WTC11 (cell line): ENCODE data around the gene RTN4. TPM values are rescaled to one million over a fixed set of nuclear protein-coding genes. Genes with fewer than 3 reads are reported as not detected.

Source experiments
- ATAC-seq: fragments of 200-7000 bp; cut with Tn5 transposase; 2 replicates; pipeline ENCODE4 v1.10.0; 2021; ENCODE audit warnings: mild to moderate bottlenecking, moderate library complexity
- CTCF ChIA-PET: fragments of 300-600 bp; sonication (Branson Sonifier 250); formaldehyde crosslinking; loops from one replicate; lab custom pipeline; 2021; ENCODE audit warnings: antibody characterized with exemption; lab: Charles Lee
- POLR2A ChIA-PET: fragments of 350-600 bp; sonication (Branson Sonifier 250); formaldehyde crosslinking; loops from one replicate; lab custom pipeline; 2021; ENCODE audit warnings: antibody characterized with exemption; lab: Charles Lee
- DNase-seq: peaks from one replicate; pipeline ENCODE4 v3.0.0; 2021; ENCODE audit warnings: low spot score
- H3K27ac Mint-ChIP-seq: 2 replicates; pipeline ENCODE4 v1.8.0; 2021; ENCODE audit warnings: mixed read lengths
- H3K27me3 Mint-ChIP-seq: 2 replicates; pipeline ENCODE4 v1.8.0; 2021; ENCODE audit warnings: low read depth, mild to moderate bottlenecking, moderate library complexity, mixed read lengths
- H3K36me3 Mint-ChIP-seq: 2 replicates; pipeline ENCODE4 v1.8.0; 2021; ENCODE audit warnings: mixed read lengths
- H3K4me1 Mint-ChIP-seq: 2 replicates; pipeline ENCODE4 v1.8.0; 2022; ENCODE audit warnings: mixed read lengths
- H3K4me3 Mint-ChIP-seq: 2 replicates; pipeline ENCODE4 v1.8.0; 2021; ENCODE audit warnings: mild to moderate bottlenecking, moderate library complexity, mixed read lengths
- H3K9me3 Mint-ChIP-seq: 2 replicates; pipeline ENCODE4 v1.8.0; 2021; ENCODE audit warnings: mixed read lengths
- ETV6 ChIP-seq: sonication (generic); formaldehyde crosslinking; IDR thresholded peaks from 2 replicates; pipeline ENCODE4 v1.8.1; 2022; ENCODE audit warnings: mild to moderate bottlenecking, missing genetic modification reagents
- GTF2I ChIP-seq: fragments of 250-450 bp; sonication (Bioruptor Pico); conservative IDR thresholded peaks from 2 replicates; pipeline ENCODE4 v1.4.0; 2021; ENCODE audit warnings: mild to moderate bottlenecking
- MXD4 ChIP-seq: fragments of 250-450 bp; sonication (Bioruptor Pico); IDR thresholded peaks from 2 replicates; pipeline ENCODE4 v1.8.0; 2021; ENCODE audit warnings: mild to moderate bottlenecking, moderate library complexity, borderline replicate concordance
- MYBL2 ChIP-seq: sonication (generic); formaldehyde crosslinking; IDR thresholded peaks from 2 replicates; pipeline ENCODE4 v1.8.1; 2023; ENCODE audit warnings: mild to moderate bottlenecking, moderate library complexity, missing genetic modification reagents
- TCF7 ChIP-seq: sonication (generic); formaldehyde crosslinking; IDR thresholded peaks from 2 replicates; pipeline ENCODE4 v1.8.0; 2022; ENCODE audit warnings: mild to moderate bottlenecking, low read depth, missing genetic modification reagents, moderate library complexity
- TP53 ChIP-seq: sonication (generic); formaldehyde crosslinking; IDR thresholded peaks from 2 replicates; pipeline ENCODE4 v1.8.1; 2023; ENCODE audit warnings: mild to moderate bottlenecking, missing genetic modification reagents
- total RNA-seq: library from RNA; stranded (reverse); gene quantifications from 3 replicates; pipeline ENCODE4 v1.2.3, GENCODE V29; 2021
- TF ChIP-seq, protein P1 (sequence below): sonication (generic); formaldehyde crosslinking; IDR thresholded peaks from 2 replicates; pipeline ENCODE4 v1.8.0; 2022; ENCODE audit warnings: mild to moderate bottlenecking, missing genetic modification reagents
- TF ChIP-seq, protein P2 (sequence below): fragments of 250-450 bp; sonication (Bioruptor Pico); IDR thresholded peaks from 2 replicates; pipeline ENCODE4 v1.9.0; 2021; ENCODE audit warnings: mild to moderate bottlenecking, borderline replicate concordance
- TF ChIP-seq, protein P3 (sequence below): sonication (generic); formaldehyde crosslinking; IDR thresholded peaks from 2 replicates; pipeline ENCODE4 v1.8.0; 2023; ENCODE audit warnings: missing genetic modification reagents
- TF ChIP-seq, protein P4 (sequence below): sonication (generic); formaldehyde crosslinking; IDR thresholded peaks from 2 replicates; pipeline ENCODE4 v1.8.1; 2023; ENCODE audit warnings: mild to moderate bottlenecking, moderate library complexity, missing genetic modification reagents

Gene RTN4
- total RNA-seq, 1 experiment from 2014 or later: 202 TPM

DNA sequence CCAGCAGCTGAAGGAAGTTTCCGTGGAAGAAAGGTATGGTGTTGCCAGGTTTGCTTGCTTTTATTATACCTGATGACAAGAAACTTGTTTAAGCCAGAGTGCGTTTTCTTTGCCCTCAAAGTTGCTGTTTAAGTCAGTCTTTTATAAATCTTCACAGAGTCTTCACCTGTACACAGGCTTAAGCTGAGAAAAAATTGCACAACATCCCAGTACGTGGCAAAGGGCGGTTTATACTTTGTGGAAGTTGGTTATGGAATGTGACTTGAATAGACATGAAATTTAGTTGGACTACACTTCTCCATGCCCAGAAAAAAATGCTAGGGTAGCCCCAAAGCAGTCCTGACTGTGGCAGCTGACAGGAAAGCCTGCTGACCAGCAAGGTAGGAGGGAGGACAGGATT lies 121.5 kb downstream of the RTN4 start:
- H3K27me3 Mint-ChIP-seq: no peaks in the 10 kb centered on the region
- no peaks in the 10 kb centered on the region for H3K36me3 Mint-ChIP-seq
- H3K27ac Mint-ChIP-seq: no peak overlapping the region
- no peak for TF ChIP-seq MXD4 (CRISPR knock-in tag)
- no peak for TF ChIP-seq TP53 (CRISPR knock-in tag)
- TF ChIP-seq, protein P1, sequence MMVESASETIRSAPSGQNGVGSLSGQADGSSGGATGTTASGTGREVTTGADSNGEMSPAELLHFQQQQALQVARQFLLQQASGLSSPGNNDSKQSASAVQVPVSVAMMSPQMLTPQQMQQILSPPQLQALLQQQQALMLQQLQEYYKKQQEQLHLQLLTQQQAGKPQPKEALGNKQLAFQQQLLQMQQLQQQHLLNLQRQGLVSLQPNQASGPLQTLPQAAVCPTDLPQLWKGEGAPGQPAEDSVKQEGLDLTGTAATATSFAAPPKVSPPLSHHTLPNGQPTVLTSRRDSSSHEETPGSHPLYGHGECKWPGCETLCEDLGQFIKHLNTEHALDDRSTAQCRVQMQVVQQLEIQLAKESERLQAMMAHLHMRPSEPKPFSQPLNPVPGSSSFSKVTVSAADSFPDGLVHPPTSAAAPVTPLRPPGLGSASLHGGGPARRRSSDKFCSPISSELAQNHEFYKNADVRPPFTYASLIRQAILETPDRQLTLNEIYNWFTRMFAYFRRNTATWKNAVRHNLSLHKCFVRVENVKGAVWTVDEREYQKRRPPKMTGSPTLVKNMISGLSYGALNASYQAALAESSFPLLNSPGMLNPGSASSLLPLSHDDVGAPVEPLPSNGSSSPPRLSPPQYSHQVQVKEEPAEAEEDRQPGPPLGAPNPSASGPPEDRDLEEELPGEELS (CRISPR knock-in tag): no peak
- TF ChIP-seq, protein P2, sequence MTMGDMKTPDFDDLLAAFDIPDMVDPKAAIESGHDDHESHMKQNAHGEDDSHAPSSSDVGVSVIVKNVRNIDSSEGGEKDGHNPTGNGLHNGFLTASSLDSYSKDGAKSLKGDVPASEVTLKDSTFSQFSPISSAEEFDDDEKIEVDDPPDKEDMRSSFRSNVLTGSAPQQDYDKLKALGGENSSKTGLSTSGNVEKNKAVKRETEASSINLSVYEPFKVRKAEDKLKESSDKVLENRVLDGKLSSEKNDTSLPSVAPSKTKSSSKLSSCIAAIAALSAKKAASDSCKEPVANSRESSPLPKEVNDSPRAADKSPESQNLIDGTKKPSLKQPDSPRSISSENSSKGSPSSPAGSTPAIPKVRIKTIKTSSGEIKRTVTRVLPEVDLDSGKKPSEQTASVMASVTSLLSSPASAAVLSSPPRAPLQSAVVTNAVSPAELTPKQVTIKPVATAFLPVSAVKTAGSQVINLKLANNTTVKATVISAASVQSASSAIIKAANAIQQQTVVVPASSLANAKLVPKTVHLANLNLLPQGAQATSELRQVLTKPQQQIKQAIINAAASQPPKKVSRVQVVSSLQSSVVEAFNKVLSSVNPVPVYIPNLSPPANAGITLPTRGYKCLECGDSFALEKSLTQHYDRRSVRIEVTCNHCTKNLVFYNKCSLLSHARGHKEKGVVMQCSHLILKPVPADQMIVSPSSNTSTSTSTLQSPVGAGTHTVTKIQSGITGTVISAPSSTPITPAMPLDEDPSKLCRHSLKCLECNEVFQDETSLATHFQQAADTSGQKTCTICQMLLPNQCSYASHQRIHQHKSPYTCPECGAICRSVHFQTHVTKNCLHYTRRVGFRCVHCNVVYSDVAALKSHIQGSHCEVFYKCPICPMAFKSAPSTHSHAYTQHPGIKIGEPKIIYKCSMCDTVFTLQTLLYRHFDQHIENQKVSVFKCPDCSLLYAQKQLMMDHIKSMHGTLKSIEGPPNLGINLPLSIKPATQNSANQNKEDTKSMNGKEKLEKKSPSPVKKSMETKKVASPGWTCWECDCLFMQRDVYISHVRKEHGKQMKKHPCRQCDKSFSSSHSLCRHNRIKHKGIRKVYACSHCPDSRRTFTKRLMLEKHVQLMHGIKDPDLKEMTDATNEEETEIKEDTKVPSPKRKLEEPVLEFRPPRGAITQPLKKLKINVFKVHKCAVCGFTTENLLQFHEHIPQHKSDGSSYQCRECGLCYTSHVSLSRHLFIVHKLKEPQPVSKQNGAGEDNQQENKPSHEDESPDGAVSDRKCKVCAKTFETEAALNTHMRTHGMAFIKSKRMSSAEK: no peak
- no peak for ATAC-seq
- peaks cover 5% of the 10 kb centered on the region for H3K4me1 Mint-ChIP-seq
- H3K4me3 Mint-ChIP-seq: no peak overlapping the region
- H3K9me3 Mint-ChIP-seq: 0 out of 2 replicates have a peak, but pooled peaks cover 6% of the 10 kb centered on the region
- CTCF ChIA-PET: no interaction called here
- POLR2A ChIA-PET: no interaction called here
- DNase-seq: no peak

DNA sequence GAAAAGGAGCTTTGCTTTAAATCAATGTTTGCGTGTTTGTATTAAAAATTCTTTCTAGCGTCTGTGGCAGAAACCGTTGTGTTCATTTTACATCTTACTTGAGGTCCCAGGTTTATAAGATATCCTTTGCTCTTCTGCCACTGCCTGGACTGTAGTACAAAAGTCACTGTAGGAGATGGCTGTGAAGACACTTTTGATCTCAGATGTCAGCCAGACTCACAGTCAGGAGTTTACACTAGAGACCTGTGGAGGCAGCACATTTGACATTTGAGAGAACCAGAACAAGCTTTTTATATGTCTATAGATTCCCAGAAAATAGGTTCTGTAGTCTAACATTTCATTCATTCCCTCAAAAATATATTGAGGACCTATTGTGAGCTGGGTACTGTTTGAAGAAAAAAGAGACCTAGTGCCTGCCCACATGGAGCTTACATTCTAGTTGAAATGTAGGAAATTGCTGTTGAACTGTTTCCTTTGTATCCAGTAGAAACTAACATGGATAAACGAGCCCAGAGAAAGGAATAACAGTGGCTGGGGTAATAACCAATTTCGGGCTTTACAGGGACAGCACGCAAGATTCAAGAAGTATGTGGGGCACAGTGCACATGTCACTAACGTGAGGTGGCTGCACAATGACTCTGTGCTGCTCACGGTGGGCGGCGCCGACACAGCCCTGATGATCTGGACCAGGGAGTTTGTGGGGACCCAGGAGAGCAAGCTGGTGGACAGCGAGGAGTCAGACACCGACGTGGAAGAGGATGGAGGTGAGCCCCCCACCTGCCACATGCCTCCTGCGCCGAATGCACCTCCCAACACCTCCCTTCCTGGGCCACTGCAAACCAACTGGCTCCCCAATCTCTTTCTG lies 122.3 kb downstream of the RTN4 start:
- no peak overlapping the region for H3K27ac Mint-ChIP-seq
- ChIA-PET POLR2A (no interaction called here), CTCF (no interaction called here)
- TF ChIP-seq, protein P3, sequence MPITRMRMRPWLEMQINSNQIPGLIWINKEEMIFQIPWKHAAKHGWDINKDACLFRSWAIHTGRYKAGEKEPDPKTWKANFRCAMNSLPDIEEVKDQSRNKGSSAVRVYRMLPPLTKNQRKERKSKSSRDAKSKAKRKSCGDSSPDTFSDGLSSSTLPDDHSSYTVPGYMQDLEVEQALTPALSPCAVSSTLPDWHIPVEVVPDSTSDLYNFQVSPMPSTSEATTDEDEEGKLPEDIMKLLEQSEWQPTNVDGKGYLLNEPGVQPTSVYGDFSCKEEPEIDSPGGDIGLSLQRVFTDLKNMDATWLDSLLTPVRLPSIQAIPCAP: no peak
- no peak for TF ChIP-seq TCF7 (CRISPR knock-in tag)
- H3K4me3 Mint-ChIP-seq: no peak overlapping the region
- no peak for ATAC-seq
- no peaks in the 10 kb centered on the region for H3K27me3 Mint-ChIP-seq
- H3K4me1 Mint-ChIP-seq: peaks cover 5% of the 10 kb centered on the region
- no peaks in the 10 kb centered on the region for H3K36me3 Mint-ChIP-seq
- no peak for DNase-seq
- 0 out of 2 replicates have a peak, but pooled peaks cover 6% of the 10 kb centered on the region for H3K9me3 Mint-ChIP-seq

DNA sequence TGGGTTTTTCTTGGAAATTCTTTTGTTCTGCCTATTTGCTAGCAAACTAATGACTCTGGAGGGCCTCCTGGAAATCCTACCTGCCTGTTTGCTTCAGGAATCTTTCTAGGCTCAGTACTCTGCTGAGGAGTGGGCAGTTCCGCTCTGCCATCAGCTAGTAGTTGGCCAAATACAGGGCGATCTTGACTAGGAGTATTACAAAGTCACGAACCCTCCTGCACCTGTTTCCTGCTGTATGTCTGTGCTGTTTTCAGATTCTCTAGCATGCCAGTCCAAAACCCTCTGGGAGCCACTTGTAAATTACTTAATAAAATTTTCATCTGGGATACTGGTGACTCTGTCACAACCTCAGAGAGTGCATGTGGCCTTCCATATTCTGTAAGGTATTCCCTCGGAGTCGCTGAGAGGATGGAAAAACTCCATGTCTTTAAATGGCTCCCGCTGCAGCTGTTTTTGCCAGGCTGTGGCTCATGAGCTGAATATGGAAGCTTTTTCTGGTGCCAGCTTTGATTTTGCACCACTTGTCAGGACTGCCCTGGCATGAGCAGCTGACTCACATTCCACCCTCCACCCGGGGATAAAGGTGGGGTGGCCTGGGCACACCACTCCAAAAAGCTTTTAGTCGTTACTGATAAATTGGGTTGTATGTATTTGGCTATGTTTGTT lies 123.0 kb downstream of the RTN4 start:
- CTCF ChIA-PET: interaction anchor here (0.5 kb wide), 1 partner anchor 820 kb away, joined by 3 read pairs; no protein-coding TSS in a partner anchor
- H3K27ac Mint-ChIP-seq: no peak overlapping the region
- DNase-seq: no peak
- H3K4me1 Mint-ChIP-seq: peaks cover 5% of the 10 kb centered on the region
- TF ChIP-seq, protein P4, sequence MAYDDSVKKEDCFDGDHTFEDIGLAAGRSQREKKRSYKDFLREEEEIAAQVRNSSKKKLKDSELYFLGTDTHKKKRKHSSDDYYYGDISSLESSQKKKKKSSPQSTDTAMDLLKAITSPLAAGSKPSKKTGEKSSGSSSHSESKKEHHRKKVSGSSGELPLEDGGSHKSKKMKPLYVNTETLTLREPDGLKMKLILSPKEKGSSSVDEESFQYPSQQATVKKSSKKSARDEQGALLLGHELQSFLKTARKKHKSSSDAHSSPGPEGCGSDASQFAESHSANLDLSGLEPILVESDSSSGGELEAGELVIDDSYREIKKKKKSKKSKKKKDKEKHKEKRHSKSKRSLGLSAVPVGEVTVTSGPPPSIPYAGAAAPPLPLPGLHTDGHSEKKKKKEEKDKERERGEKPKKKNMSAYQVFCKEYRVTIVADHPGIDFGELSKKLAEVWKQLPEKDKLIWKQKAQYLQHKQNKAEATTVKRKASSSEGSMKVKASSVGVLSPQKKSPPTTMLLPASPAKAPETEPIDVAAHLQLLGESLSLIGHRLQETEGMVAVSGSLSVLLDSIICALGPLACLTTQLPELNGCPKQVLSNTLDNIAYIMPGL (CRISPR knock-in tag): no peak
- no peak for TF ChIP-seq ETV6
- TF ChIP-seq GTF2I (CRISPR knock-in tag): no peak
- TF ChIP-seq MYBL2: no peak
- POLR2A ChIA-PET: no interaction called here
- H3K4me3 Mint-ChIP-seq: no peak overlapping the region
- H3K36me3 Mint-ChIP-seq: no peaks in the 10 kb centered on the region
- H3K27me3 Mint-ChIP-seq: no peaks in the 10 kb centered on the region
- 0 out of 2 replicates have a peak, but pooled peaks cover 6% of the 10 kb centered on the region for H3K9me3 Mint-ChIP-seq
- ATAC-seq: no peak
